Rectal smooth muscle tissue (tissue), 1 donor: ENCODE data around the gene CTIF.

Experiments
- H3K27ac ChIP-seq: one replicate; pipeline ENCODE4 v1.7.0; 2013; ENCODE audit warnings: low read depth, low read length, inconsistent platforms
- H3K27me3 ChIP-seq: one replicate; pipeline ENCODE4 v1.7.0; 2013; ENCODE audit warnings: low read length; ENCODE audit not compliant: control insufficient read depth, insufficient read depth
- H3K36me3 ChIP-seq: one replicate; pipeline ENCODE4 v1.7.0; 2013; ENCODE audit warnings: low read length; ENCODE audit not compliant: control insufficient read depth, insufficient read depth
- H3K4me1 ChIP-seq: one replicate; pipeline ENCODE4 v1.7.0; 2013; ENCODE audit warnings: low read length; ENCODE audit not compliant: control insufficient read depth, insufficient read depth
- H3K4me3 ChIP-seq: one replicate; pipeline ENCODE4 v1.7.0; 2013; ENCODE audit warnings: low read length
- H3K9ac ChIP-seq: one replicate; pipeline ENCODE4 v1.7.0; 2013; ENCODE audit warnings: low read length

The CTIF gene

GRCh38 chr18:48828194-48828545, 289.3 kb downstream of the CTIF start:
- H3K4me1 ChIP-seq = peaks cover 19% of the 10 kb centered on the region
- no peak overlapping the region for H3K4me3 ChIP-seq

GRCh38 chr18:48828691-48829442, 290.0 kb downstream of the CTIF start:
- H3K9ac ChIP-seq = no peak overlapping the region
- peak overlapping the region; percentile 11 for H3K4me3 ChIP-seq
- peak overlapping the region; percentile 51 for H3K27ac ChIP-seq
- H3K36me3 ChIP-seq = no peaks in the 10 kb centered on the region
- H3K4me1 ChIP-seq = peaks cover 19% of the 10 kb centered on the region
- no peaks in the 10 kb centered on the region for H3K27me3 ChIP-seq

More at GRCh38 chr18:48828194-48828545, 289.3 kb downstream of the CTIF start:
- H3K27ac ChIP-seq = peak overlapping the region; percentile 51
- no peak overlapping the region for H3K9ac ChIP-seq
- H3K36me3 ChIP-seq = no peaks in the 10 kb centered on the region
- H3K27me3 ChIP-seq = no peaks in the 10 kb centered on the region

GRCh38 chr18:48829443-48830149, 290.8 kb downstream of the CTIF start:
- Histone ChIP-seq H3K4me1 (peaks cover 19% of the 10 kb centered on the region), H3K27me3 (no peaks in the 10 kb centered on the region), H3K36me3 (no peaks in the 10 kb centered on the region), H3K27ac (no peak overlapping the region), H3K9ac (no peak overlapping the region), H3K4me3 (peak overlapping the region; percentile 11)

GRCh38 chr18:48831113-48831759, 292.4 kb downstream of the CTIF start:
- Histone ChIP-seq H3K4me1 (peaks cover 19% of the 10 kb centered on the region), H3K27ac (no peak overlapping the region)

GRCh38 chr18:48831802-48832201, 293.0 kb downstream of the CTIF start:
- Histone ChIP-seq H3K27ac (no peak overlapping the region), H3K4me1 (peaks cover 19% of the 10 kb centered on the region)

More at GRCh38 chr18:48831113-48831759, 292.4 kb downstream of the CTIF start:
- Histone ChIP-seq H3K4me3 (no peak overlapping the region), H3K9ac (no peak overlapping the region), H3K36me3 (no peaks in the 10 kb centered on the region), H3K27me3 (no peaks in the 10 kb centered on the region)

GRCh38 chr18:48832938-48833700, 294.3 kb downstream of the CTIF start:
- Histone ChIP-seq H3K27me3 (no peaks in the 10 kb centered on the region), H3K4me1 (peaks cover 13% of the 10 kb centered on the region), H3K36me3 (no peaks in the 10 kb centered on the region), H3K27ac (no peak overlapping the region), H3K9ac (no peak overlapping the region), H3K4me3 (no peak overlapping the region)

More at GRCh38 chr18:48831802-48832201, 293.0 kb downstream of the CTIF start:
- no peaks in the 10 kb centered on the region for H3K36me3 ChIP-seq
- H3K27me3 ChIP-seq = no peaks in the 10 kb centered on the region
- H3K4me3 ChIP-seq = no peak overlapping the region
- H3K9ac ChIP-seq = no peak overlapping the region

GRCh38 chr18:48833701-48834412, 295.0 kb downstream of the CTIF start:
- Histone ChIP-seq H3K27ac (no peak overlapping the region), H3K4me1 (peaks cover 6% of the 10 kb centered on the region), H3K36me3 (no peaks in the 10 kb centered on the region), H3K27me3 (no peaks in the 10 kb centered on the region), H3K9ac (no peak overlapping the region), H3K4me3 (peak overlapping the region; percentile 39)

GRCh38 chr18:48834413-48835031, 295.7 kb downstream of the CTIF start:
- Histone ChIP-seq H3K4me1 (no peaks in the 10 kb centered on the region), H3K27me3 (no peaks in the 10 kb centered on the region), H3K27ac (no peak overlapping the region), H3K4me3 (peak overlapping the region; percentile 39), H3K36me3 (no peaks in the 10 kb centered on the region), H3K9ac (no peak overlapping the region)

- Histone ChIP-seq H3K4me3 (no peak overlapping the region), H3K4me1 (no peaks in the 10 kb centered on the region), H3K9ac (no peak overlapping the region), H3K36me3 (no peaks in the 10 kb centered on the region), H3K27me3 (no peaks in the 10 kb centered on the region), H3K27ac (no peak overlapping the region)
These were observed 296.3 kb downstream of the CTIF start for GRCh38 chr18:48835119-48835518.

- Histone ChIP-seq H3K36me3 (no peaks in the 10 kb centered on the region), H3K27me3 (no peaks in the 10 kb centered on the region), H3K9ac (no peak overlapping the region), H3K4me3 (no peak overlapping the region), H3K27ac (no peak overlapping the region), H3K4me1 (no peaks in the 10 kb centered on the region)
These were observed 296.9 kb downstream of the CTIF start for GRCh38 chr18:48835745-48836170.

GRCh38 chr18:48836231-48836805, 297.5 kb downstream of the CTIF start:
- Histone ChIP-seq H3K27ac (no peak overlapping the region), H3K4me1 (no peaks in the 10 kb centered on the region), H3K36me3 (no peaks in the 10 kb centered on the region), H3K4me3 (no peak overlapping the region), H3K27me3 (no peaks in the 10 kb centered on the region), H3K9ac (no peak overlapping the region)
